Activated CD8-positive, alpha-beta T cell treated with anti-CD3 and anti-CD28 coated beads for 36 hours (primary cell): ENCODE data around the gene MACIR. TPM values are rescaled to one million over a fixed set of nuclear protein-coding genes. Genes with fewer than 3 reads are reported as not detected.
"Not testable (repeated sequence)": the region's sequence is repeated elsewhere in the genome, so short reads cannot be mapped to it uniquely, and the experiment has no call there.

ENCODE experiments used
- ATAC-seq: fragments of 200-7000 bp; cut with Tn5 transposase; one replicate; pipeline ENCODE4 v1.10.0; 2021; ENCODE audit warnings: mild to moderate bottlenecking, moderate library complexity
- CTCF ChIA-PET: fragments of 350-600 bp; sonication (Branson Sonifier 250); formaldehyde crosslinking; loops from one replicate; lab custom pipeline; 2021; ENCODE audit warnings: antibody characterized with exemption; lab: Charles Lee
- POLR2A ChIA-PET: fragments of 350-600 bp; sonication (Branson Sonifier 250); formaldehyde crosslinking; loops from one replicate; lab custom pipeline; 2021; ENCODE audit warnings: antibody characterized with exemption; lab: Charles Lee
- DNase-seq: peaks from one replicate; pipeline ENCODE4 v3.0.0-alpha.2; 2020
- H3K27ac Mint-ChIP-seq: one replicate; pipeline ENCODE4 v1.8.0; 2021; ENCODE audit warnings: mild to moderate bottlenecking, mixed read lengths
- H3K27me3 Mint-ChIP-seq: one replicate; pipeline ENCODE4 v1.8.0; 2021; ENCODE audit warnings: mixed read lengths
- H3K36me3 Mint-ChIP-seq: one replicate; pipeline ENCODE4 v1.8.0; 2021; ENCODE audit warnings: low read depth, mixed read lengths
- H3K4me1 Mint-ChIP-seq: one replicate; pipeline ENCODE4 v1.8.0; 2021; ENCODE audit warnings: low read depth, mixed read lengths
- H3K4me3 Mint-ChIP-seq: one replicate; pipeline ENCODE4 v1.8.0; 2021; ENCODE audit warnings: mild to moderate bottlenecking, moderate library complexity, mixed read lengths
- H3K9me3 Mint-ChIP-seq: one replicate; pipeline ENCODE4 v1.8.0; 2021; ENCODE audit warnings: mixed read lengths
- intact Hi-C: fragments of 100-400 bp; cut with micrococcal nuclease; formaldehyde crosslinking; loops from one replicate; pipeline ENCODE4 v1.10.0; 2022
- total RNA-seq, 2 experiments: library from RNA; stranded (reverse); gene quantifications; one replicate each; pipeline ENCODE4 v1.2.3, GENCODE V29; 2021
- TF ChIP-seq, protein P1 (sequence below): fragments of 200-600 bp; IDR thresholded peaks from one replicate; pipeline ENCODE4 v1.8.0; 2022; ENCODE audit warnings: antibody characterized with exemption, mild to moderate bottlenecking

Gene MACIR
- total RNA-seq, 2 experiments from 2014 or later: 8.6 to 8.8 TPM

- intact Hi-C loops: no loop called here
- Mint-ChIP-seq H3K27ac (peak overlapping the region; percentile 19), H3K36me3 (peaks cover 1% of the 10 kb centered on the region), H3K27me3 (no peaks in the 10 kb centered on the region), H3K9me3 (peaks cover 2% of the 10 kb centered on the region), H3K4me3 (no peak overlapping the region), H3K4me1 (peaks cover 15% of the 10 kb centered on the region)
- ATAC-seq (no peak), DNase-seq (no peak)
- TF ChIP-seq, protein P1, sequence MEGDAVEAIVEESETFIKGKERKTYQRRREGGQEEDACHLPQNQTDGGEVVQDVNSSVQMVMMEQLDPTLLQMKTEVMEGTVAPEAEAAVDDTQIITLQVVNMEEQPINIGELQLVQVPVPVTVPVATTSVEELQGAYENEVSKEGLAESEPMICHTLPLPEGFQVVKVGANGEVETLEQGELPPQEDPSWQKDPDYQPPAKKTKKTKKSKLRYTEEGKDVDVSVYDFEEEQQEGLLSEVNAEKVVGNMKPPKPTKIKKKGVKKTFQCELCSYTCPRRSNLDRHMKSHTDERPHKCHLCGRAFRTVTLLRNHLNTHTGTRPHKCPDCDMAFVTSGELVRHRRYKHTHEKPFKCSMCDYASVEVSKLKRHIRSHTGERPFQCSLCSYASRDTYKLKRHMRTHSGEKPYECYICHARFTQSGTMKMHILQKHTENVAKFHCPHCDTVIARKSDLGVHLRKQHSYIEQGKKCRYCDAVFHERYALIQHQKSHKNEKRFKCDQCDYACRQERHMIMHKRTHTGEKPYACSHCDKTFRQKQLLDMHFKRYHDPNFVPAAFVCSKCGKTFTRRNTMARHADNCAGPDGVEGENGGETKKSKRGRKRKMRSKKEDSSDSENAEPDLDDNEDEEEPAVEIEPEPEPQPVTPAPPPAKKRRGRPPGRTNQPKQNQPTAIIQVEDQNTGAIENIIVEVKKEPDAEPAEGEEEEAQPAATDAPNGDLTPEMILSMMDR: no peak
- POLR2A ChIA-PET: interaction anchor here (1.1 kb wide), 1 partner anchor 9 kb away, joined by 3 read pairs; no protein-coding TSS in a partner anchor
- CTCF ChIA-PET: interaction anchor here (1.2 to 2.6 kb wide), 2 partner anchors 9 to 77 kb away, joined by 3 to 16 read pairs; no protein-coding TSS in a partner anchor
Measured at GRCh38 chr5:103216137-103216536, 42.4 kb upstream of the MACIR start.

DNA sequence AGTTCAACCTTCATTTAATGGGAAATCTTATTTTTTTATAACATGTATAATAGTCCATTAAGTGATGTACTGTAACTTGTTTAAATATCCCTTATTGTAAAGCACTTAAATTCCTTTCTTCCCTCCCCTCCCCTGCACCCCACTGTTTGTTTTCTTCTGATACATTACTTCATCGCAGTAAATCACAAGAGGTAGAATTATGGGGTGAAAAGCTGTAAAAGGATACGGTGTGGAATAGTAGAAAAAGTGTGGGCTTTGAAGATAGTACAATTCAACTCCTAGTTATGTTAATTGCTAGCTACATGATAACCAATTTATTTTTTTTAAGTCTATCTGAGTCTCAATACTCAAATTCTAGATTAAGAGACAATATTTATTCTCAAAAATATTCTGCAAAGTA, 41.9 kb upstream of the MACIR start:
- TF ChIP-seq, protein P1: no peak
- Mint-ChIP-seq H3K27me3 (no peaks in the 10 kb centered on the region), H3K4me1 (peaks cover 10% of the 10 kb centered on the region), H3K4me3 (no peak overlapping the region), H3K9me3 (peaks cover 2% of the 10 kb centered on the region), H3K27ac (no peak overlapping the region), H3K36me3 (peaks cover 1% of the 10 kb centered on the region)
- DNase-seq (no peak), ATAC-seq (no peak)
- CTCF ChIA-PET: interaction anchor here (1.2 to 2.6 kb wide), 2 partner anchors 9 to 77 kb away, joined by 3 to 16 read pairs; no protein-coding TSS in a partner anchor
- intact Hi-C loops: no loop called here
- POLR2A ChIA-PET: interaction anchor here (1.1 kb wide), 1 partner anchor 8 kb away, joined by 3 read pairs; no protein-coding TSS in a partner anchor

DNA sequence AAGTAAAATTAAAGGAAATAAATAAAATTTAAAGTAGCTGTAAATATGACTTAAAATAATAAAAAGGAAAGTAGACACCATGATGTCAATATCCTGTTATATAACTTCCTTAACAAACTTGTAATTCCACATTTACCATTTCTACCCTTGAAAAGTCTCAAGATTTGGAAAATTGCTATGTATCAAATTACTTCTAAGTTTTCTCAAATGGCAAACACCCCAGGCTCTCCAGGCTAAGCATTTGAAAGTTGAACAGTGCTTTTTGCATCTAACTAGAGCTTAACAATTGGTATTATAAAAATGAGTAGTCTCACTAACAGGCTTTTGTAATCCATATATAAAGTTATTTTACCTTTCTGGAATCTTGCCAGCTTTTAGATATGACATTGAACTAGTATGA, 41.5 kb upstream of the MACIR start:
- ChIA-PET CTCF (interaction anchor here (1.2 to 2.6 kb wide), 2 partner anchors 8 to 78 kb away, joined by 3 to 16 read pairs; no protein-coding TSS in a partner anchor), POLR2A (no interaction called here)
- DNase-seq (no peak), ATAC-seq (no peak)
- H3K27me3 Mint-ChIP-seq: no peaks in the 10 kb centered on the region
- TF ChIP-seq, protein P1: no peak
- no peak overlapping the region for H3K27ac Mint-ChIP-seq
- peaks cover 6% of the 10 kb centered on the region for H3K4me1 Mint-ChIP-seq
- no peak overlapping the region for H3K4me3 Mint-ChIP-seq
- H3K9me3 Mint-ChIP-seq: peaks cover 2% of the 10 kb centered on the region
- intact Hi-C loops: no loop called here
- H3K36me3 Mint-ChIP-seq: peaks cover 1% of the 10 kb centered on the region

GRCh38 chr5:103218164-103218563, 40.4 kb upstream of the MACIR start:
- Mint-ChIP-seq H3K4me3 (no peak overlapping the region), H3K27ac (no peak overlapping the region), H3K27me3 (no peaks in the 10 kb centered on the region), H3K36me3 (peaks cover 1% of the 10 kb centered on the region), H3K9me3 (peaks cover 2% of the 10 kb centered on the region), H3K4me1 (peaks cover 4% of the 10 kb centered on the region)
- TF ChIP-seq, protein P1: no peak
- DNase-seq (no peak), ATAC-seq (no peak)
- ChIA-PET CTCF (no interaction called here), POLR2A (no interaction called here)
- intact Hi-C loops: no loop called here

- CTCF ChIA-PET, H3K36me3 Mint-ChIP-seq, intact Hi-C loops, ATAC-seq, H3K4me1 Mint-ChIP-seq, DNase-seq, H3K9me3 Mint-ChIP-seq, H3K27me3 Mint-ChIP-seq, H3K4me3 Mint-ChIP-seq, H3K27ac Mint-ChIP-seq, POLR2A ChIA-PET: not testable (repeated sequence)
Measured at GRCh38 chr5:103219074-103219473, 39.5 kb upstream of the MACIR start.
